Measurements from ENCODE around the gene DST. TPM values are rescaled to one million over a fixed set of nuclear protein-coding genes. Genes with fewer than 3 reads are reported as not detected.
A peak's percentile ranks its signal among the peaks of the same experiment; 100 is the strongest.

Gene DST
- total RNA-seq, 1 experiment from 2014 or later: 132 TPM

- TF ChIP-seq, protein P1, sequence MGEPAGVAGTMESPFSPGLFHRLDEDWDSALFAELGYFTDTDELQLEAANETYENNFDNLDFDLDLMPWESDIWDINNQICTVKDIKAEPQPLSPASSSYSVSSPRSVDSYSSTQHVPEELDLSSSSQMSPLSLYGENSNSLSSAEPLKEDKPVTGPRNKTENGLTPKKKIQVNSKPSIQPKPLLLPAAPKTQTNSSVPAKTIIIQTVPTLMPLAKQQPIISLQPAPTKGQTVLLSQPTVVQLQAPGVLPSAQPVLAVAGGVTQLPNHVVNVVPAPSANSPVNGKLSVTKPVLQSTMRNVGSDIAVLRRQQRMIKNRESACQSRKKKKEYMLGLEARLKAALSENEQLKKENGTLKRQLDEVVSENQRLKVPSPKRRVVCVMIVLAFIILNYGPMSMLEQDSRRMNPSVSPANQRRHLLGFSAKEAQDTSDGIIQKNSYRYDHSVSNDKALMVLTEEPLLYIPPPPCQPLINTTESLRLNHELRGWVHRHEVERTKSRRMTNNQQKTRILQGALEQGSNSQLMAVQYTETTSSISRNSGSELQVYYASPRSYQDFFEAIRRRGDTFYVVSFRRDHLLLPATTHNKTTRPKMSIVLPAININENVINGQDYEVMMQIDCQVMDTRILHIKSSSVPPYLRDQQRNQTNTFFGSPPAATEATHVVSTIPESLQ (CRISPR knock-in tag; IDR thresholded peaks at IDR 0.05): no peak
- TF ChIP-seq NR3C1 (CRISPR knock-in tag; conservative IDR thresholded peaks at IDR 0.05; ENCODE audit: low read depth) (no peak), ZNF671 (CRISPR knock-in tag; IDR thresholded peaks at IDR 0.05) (no peak), ZNF396 (CRISPR knock-in tag; IDR thresholded peaks at IDR 0.05; ENCODE audit: borderline replicate concordance) (no peak), JAZF1 (CRISPR knock-in tag; IDR thresholded peaks at IDR 0.05) (no peak), HMGXB4 (CRISPR knock-in tag; IDR thresholded peaks at IDR 0.05) (peak; percentile 69; the same call in 1 of the 2 replicates), RELA (CRISPR knock-in tag; IDR thresholded peaks at IDR 0.05; ENCODE audit: borderline replicate concordance) (no peak), TCF7 (CRISPR knock-in tag; IDR thresholded peaks at IDR 0.05; ENCODE audit: low read depth) (no peak), PREB (CRISPR knock-in tag; IDR thresholded peaks at IDR 0.05; ENCODE audit: borderline replicate concordance) (no peak)
- TF ChIP-seq, protein P2, sequence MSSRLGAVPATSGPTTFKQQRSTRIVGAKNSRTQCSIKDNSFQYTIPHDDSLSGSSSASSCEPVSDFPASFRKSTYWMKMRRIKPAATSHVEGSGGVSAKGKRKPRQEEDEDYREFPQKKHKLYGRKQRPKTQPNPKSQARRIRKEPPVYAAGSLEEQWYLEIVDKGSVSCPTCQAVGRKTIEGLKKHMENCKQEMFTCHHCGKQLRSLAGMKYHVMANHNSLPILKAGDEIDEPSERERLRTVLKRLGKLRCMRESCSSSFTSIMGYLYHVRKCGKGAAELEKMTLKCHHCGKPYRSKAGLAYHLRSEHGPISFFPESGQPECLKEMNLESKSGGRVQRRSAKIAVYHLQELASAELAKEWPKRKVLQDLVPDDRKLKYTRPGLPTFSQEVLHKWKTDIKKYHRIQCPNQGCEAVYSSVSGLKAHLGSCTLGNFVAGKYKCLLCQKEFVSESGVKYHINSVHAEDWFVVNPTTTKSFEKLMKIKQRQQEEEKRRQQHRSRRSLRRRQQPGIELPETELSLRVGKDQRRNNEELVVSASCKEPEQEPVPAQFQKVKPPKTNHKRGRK (CRISPR knock-in tag; IDR thresholded peaks at IDR 0.05; ENCODE audit: borderline replicate concordance): no peak
- TF ChIP-seq, protein P3, sequence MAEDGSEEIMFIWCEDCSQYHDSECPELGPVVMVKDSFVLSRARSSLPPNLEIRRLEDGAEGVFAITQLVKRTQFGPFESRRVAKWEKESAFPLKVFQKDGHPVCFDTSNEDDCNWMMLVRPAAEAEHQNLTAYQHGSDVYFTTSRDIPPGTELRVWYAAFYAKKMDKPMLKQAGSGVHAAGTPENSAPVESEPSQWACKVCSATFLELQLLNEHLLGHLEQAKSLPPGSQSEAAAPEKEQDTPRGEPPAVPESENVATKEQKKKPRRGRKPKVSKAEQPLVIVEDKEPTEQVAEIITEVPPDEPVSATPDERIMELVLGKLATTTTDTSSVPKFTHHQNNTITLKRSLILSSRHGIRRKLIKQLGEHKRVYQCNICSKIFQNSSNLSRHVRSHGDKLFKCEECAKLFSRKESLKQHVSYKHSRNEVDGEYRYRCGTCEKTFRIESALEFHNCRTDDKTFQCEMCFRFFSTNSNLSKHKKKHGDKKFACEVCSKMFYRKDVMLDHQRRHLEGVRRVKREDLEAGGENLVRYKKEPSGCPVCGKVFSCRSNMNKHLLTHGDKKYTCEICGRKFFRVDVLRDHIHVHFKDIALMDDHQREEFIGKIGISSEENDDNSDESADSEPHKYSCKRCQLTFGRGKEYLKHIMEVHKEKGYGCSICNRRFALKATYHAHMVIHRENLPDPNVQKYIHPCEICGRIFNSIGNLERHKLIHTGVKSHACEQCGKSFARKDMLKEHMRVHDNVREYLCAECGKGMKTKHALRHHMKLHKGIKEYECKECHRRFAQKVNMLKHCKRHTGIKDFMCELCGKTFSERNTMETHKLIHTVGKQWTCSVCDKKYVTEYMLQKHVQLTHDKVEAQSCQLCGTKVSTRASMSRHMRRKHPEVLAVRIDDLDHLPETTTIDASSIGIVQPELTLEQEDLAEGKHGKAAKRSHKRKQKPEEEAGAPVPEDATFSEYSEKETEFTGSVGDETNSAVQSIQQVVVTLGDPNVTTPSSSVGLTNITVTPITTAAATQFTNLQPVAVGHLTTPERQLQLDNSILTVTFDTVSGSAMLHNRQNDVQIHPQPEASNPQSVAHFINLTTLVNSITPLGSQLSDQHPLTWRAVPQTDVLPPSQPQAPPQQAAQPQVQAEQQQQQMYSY (CRISPR knock-in tag; IDR thresholded peaks at IDR 0.05): no peak
These were observed 100.0 kb downstream of the DST start (continued) for GRCh38 chr6:56542364-56543331.

DNA sequence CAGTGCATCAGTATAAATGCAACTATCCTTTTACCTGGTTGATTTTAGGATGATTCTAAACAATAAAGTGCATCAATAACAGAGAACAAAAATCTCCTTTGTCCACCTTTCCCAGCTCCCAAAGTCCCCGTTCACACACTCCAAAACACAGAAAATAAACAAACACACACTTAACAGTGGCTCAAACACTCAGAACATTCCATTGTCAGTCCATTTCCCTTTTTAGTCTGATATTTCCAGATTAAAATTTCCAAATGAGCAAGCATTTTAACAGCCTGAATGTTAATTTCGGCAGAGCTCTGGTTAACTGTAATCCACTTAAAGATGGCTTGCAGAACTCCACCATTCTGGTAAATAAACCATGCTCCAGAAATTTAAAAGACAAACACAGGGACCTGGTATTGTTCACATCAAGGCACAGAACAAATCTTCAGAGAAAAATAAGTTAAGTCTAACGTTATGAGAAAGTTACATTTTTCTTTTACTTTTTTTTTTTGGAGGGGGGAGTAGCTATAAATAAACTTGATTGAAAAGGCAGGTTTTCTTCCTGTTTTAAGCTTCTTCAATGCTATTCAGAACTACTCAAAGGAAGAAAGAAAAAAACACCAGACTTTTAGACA is 100.8 kb downstream of the DST start:
- Mint-ChIP-seq H3K9me3 (no peaks in the 10 kb centered on the region), H3K27me3 (ENCODE audit: low read depth) (no peaks in the 10 kb centered on the region; the same call in 1 of the 2 replicates), H3K4me3 (no peak overlapping the region), H3K4me1 (peaks cover 13% of the 10 kb centered on the region), H3K36me3 (no peaks in the 10 kb centered on the region), H3K27ac (no peak overlapping the region)
- ChIA-PET POLR2A (interaction anchor here (0.6 to 1.3 kb wide), 8 partner anchors 10 to 1510 kb away, joined by 3 to 8 read pairs (median 3); no protein-coding TSS in a partner anchor), CTCF (interaction anchor here (1.0 to 1.6 kb wide), 15 partner anchors 11 to 413 kb away, joined by 3 to 15 read pairs (median 4); partner anchors contain the start of gene BEND6)
- DNase-seq (ENCODE audit: low spot score) (no peak), ATAC-seq (no peak)
- TF ChIP-seq CBFB (CRISPR knock-in tag; IDR thresholded peaks at IDR 0.05; ENCODE audit: low read depth) (no peak), E2F5 (CRISPR knock-in tag; IDR thresholded peaks at IDR 0.05) (no peak), ZNF416 (CRISPR knock-in tag; IDR thresholded peaks at IDR 0.05) (no peak), ZBTB21 (CRISPR knock-in tag; IDR thresholded peaks at IDR 0.05; ENCODE audit: borderline replicate concordance) (no peak), KAT7 (CRISPR knock-in tag; IDR thresholded peaks at IDR 0.05; ENCODE audit: borderline replicate concordance) (no peak)
- TF ChIP-seq, protein P3 (CRISPR knock-in tag; IDR thresholded peaks at IDR 0.05): no peak

All from WTC11 (cell line).